Glutamatergic neuron (in vitro differentiated cells): ENCODE measurements around the gene MAML2. TPM values are rescaled to one million over a fixed set of nuclear protein-coding genes. Genes with fewer than 3 reads are reported as not detected.

ENCODE experiments used
- DNase-seq: peaks from one replicate; pipeline ENCODE4 v3.0.0; 2022
- H3K27ac Mint-ChIP-seq: one replicate; pipeline ENCODE4 v1.8.0; 2020; ENCODE audit warnings: mild to moderate bottlenecking, mixed read lengths, inconsistent platforms; ENCODE audit not compliant: unreplicated experiment
- H3K27me3 Mint-ChIP-seq: one replicate; pipeline ENCODE4 v1.8.0; 2020; ENCODE audit warnings: mild to moderate bottlenecking, moderate library complexity, mixed read lengths, inconsistent platforms; ENCODE audit not compliant: unreplicated experiment
- H3K36me3 Mint-ChIP-seq: one replicate; pipeline ENCODE4 v1.8.0; 2020; ENCODE audit warnings: mild to moderate bottlenecking, mixed read lengths, inconsistent platforms; ENCODE audit not compliant: unreplicated experiment
- H3K4me1 Mint-ChIP-seq: one replicate; pipeline ENCODE4 v1.8.0; 2020; ENCODE audit warnings: mild to moderate bottlenecking, low read depth, mixed read lengths, inconsistent platforms; ENCODE audit not compliant: unreplicated experiment
- H3K4me3 Mint-ChIP-seq: one replicate; pipeline ENCODE4 v1.8.0; 2020; ENCODE audit warnings: mild to moderate bottlenecking, mixed read lengths, inconsistent platforms; ENCODE audit not compliant: unreplicated experiment
- H3K9me3 Mint-ChIP-seq: one replicate; pipeline ENCODE4 v1.8.0; 2020; ENCODE audit warnings: mild to moderate bottlenecking, moderate library complexity, mixed read lengths, inconsistent platforms; ENCODE audit not compliant: unreplicated experiment
- total RNA-seq: library from RNA; stranded (reverse); fragmentation: NEBNext Ultra II Directional; extraction: Animal tissue kit (Norgen Biotek cat#: 25700); gene quantifications from one replicate; pipeline ENCODE4 v1.2.1, GENCODE V29; 2021; ENCODE audit not compliant: unreplicated experiment
- TF ChIP-seq, protein P1 (sequence below): fragments of 200-600 bp; sonication (generic); IDR thresholded peaks from one replicate; pipeline ENCODE4 v1.5.0; 2021; ENCODE audit not compliant: partially characterized antibody, unreplicated experiment

Gene MAML2
- total RNA-seq, 1 donor from 2014 or later = 2.1 TPM

- no peaks in the 10 kb centered on the region for H3K9me3 Mint-ChIP-seq
- no peak overlapping the region for H3K4me3 Mint-ChIP-seq
- DNase-seq = no peak
- no peaks in the 10 kb centered on the region for H3K4me1 Mint-ChIP-seq
- no peaks in the 10 kb centered on the region for H3K27me3 Mint-ChIP-seq
- H3K27ac Mint-ChIP-seq = no peak overlapping the region
- TF ChIP-seq, protein P1, sequence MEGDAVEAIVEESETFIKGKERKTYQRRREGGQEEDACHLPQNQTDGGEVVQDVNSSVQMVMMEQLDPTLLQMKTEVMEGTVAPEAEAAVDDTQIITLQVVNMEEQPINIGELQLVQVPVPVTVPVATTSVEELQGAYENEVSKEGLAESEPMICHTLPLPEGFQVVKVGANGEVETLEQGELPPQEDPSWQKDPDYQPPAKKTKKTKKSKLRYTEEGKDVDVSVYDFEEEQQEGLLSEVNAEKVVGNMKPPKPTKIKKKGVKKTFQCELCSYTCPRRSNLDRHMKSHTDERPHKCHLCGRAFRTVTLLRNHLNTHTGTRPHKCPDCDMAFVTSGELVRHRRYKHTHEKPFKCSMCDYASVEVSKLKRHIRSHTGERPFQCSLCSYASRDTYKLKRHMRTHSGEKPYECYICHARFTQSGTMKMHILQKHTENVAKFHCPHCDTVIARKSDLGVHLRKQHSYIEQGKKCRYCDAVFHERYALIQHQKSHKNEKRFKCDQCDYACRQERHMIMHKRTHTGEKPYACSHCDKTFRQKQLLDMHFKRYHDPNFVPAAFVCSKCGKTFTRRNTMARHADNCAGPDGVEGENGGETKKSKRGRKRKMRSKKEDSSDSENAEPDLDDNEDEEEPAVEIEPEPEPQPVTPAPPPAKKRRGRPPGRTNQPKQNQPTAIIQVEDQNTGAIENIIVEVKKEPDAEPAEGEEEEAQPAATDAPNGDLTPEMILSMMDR = no peak
- no peaks in the 10 kb centered on the region for H3K36me3 Mint-ChIP-seq
Measured at GRCh38 chr11:95961758-95962157, 381.2 kb downstream of the MAML2 start.

DNA sequence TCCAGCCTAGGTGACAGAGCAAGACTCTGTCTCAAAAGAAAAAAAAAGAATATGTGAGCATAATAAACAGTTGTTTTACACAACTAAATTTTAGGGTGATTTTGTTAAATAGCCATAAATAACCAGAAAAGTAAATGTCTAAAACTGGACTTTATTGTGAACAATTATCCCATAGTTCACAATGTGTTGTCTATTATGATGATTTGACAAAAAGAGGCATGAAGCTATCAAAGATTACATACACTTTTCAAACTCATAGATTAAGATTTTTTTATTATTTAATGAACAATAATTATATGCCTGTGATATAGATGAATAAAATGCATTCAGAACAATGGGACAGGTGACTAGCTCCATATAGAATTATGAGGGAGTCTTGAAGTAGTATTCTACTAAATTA is 392.1 kb downstream of the MAML2 start:
- no peak for DNase-seq
- Mint-ChIP-seq H3K36me3 (peaks cover 10% of the 10 kb centered on the region), H3K4me3 (no peak overlapping the region), H3K27me3 (no peaks in the 10 kb centered on the region), H3K27ac (no peak overlapping the region), H3K4me1 (no peaks in the 10 kb centered on the region), H3K9me3 (no peaks in the 10 kb centered on the region)
- TF ChIP-seq, protein P1 = no peak

DNA sequence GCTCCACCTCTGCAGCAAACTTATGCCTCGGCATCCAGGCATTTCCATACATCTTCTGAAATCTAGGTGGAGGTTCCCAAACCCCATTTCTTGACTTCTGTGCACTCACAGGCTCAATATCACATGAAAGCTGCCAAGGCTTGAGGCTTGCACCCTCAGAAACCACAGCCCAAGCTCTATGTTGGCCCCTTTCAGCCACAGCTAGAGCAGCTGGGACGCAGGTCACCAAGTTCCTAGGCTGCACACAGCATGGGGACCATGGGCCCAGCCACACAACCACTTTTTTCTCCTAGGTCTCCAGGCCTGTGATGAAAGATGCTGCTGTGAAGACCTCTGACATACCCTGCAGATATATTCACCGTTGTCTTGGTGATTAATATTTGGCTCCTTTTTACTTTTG is 394.4 kb downstream of the MAML2 start:
- no peak for DNase-seq
- Mint-ChIP-seq H3K27ac (no peak overlapping the region), H3K27me3 (no peaks in the 10 kb centered on the region), H3K4me1 (no peaks in the 10 kb centered on the region), H3K4me3 (no peak overlapping the region), H3K9me3 (peaks cover 4% of the 10 kb centered on the region), H3K36me3 (peaks cover 18% of the 10 kb centered on the region)
- TF ChIP-seq, protein P1 = no peak

DNA sequence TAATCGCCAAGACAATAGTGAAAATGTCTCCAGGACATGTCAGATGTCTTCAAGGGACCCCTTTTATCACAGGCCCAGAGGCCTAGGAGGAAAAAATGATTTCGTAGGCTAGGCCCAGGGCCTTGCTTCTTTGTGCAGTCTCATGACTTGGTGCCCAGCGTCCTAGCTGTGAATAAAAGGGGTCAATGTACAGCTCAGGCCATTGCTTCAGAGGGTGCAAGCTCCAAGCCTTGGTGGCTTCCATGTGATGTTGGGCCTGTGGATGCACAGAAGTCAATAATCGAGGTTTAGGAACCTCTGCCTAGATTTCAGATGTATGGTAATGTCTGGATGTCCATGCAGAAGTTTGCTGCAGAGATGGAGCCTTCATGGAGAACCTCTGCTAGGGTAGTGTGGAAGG is 398.4 kb downstream of the MAML2 start:
- H3K27me3 Mint-ChIP-seq = no peaks in the 10 kb centered on the region
- TF ChIP-seq, protein P1 = no peak
- H3K27ac Mint-ChIP-seq = no peak overlapping the region
- DNase-seq = no peak
- no peak overlapping the region for H3K4me3 Mint-ChIP-seq
- H3K4me1 Mint-ChIP-seq = no peaks in the 10 kb centered on the region
- peaks cover 4% of the 10 kb centered on the region for H3K9me3 Mint-ChIP-seq
- H3K36me3 Mint-ChIP-seq = peaks cover 22% of the 10 kb centered on the region

- Mint-ChIP-seq H3K4me1 (no peaks in the 10 kb centered on the region), H3K4me3 (no peak overlapping the region), H3K27me3 (no peaks in the 10 kb centered on the region), H3K27ac (no peak overlapping the region), H3K9me3 (peaks cover 4% of the 10 kb centered on the region), H3K36me3 (peaks cover 16% of the 10 kb centered on the region)
- DNase-seq = no peak
- TF ChIP-seq, protein P1 = no peak
Measured at GRCh38 chr11:95943546-95943945, 399.4 kb downstream of the MAML2 start.
